ENCODE results near the gene CASKIN1.

Gene CASKIN1

DNA sequence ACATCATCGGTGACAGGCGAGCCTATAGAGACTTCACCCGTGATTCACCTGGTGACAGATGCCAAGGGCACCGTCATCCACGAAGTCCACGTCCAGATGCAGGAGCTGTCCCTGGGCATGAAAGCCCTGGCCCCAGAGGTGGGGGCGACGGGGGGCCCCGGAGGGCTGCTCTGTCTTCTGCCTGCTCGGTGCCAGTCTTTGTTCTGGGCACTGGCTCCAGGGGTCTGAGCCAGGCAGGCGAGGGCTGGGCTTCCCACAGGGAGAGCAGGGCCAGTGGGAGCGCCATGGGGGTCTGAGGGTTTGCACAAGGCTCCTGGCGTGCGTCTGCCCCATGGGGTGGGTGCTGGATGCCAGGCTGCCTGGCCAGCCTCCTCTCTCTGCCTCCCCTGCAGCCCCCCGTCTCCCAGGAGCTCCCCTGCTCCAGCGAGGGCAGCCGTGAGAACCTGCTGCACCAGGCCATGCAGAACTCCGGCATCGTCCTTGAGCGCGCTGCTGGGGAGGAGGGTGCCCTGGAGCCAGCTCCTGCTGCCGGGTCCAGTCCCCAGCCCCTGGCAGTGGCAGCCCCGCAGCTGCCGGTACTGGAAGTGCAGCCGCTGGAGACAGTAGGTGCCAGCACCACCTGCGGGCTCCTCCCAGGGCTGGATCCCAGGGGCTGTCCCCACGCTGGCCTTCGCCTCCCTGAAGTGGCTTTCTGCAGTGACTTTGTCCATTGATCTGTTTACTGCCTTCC lies 36.8 kb upstream of the CASKIN1 start:
- DNase-seq, result no peak

DNA sequence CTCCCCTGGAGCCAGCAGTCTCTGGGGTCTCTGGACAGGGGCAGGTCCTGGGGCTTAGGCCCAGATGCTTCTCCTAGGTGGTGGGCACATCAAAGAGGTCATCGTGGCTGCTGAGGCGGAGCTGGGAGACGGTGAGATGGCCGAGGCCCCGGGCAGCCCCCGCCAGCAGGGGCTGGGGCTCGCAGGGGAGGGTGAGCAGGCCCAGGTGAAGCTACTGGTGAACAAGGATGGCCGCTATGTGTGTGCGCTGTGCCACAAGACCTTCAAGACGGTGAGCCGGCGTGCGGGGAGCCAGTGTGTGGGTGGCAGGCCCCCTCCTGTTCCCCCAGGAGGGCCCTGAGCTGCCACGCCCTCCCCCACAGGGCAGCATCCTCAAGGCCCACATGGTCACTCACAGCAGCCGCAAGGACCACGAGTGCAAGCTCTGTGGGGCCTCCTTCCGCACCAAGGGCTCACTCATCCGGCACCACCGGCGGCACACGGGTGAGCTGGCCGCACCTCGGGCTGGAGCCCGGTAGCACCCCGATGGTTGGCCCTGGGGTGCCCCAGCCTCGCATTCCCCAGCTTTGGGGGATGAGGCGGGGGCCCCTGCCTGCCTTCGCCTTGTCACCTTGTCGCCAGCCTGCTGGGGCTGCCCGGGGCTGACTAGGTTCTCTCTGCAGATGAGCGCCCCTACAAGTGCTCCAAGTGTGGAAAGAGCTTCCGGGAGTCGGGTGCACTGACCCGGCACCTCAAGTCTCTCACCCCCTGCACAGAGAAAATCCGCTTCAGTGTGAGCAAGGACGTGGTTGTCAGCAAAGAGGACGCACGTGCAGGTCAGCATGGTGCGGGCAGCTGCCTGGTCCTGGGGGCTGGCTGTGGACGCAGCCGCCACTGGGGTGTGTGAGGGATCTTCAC lies 35.9 kb upstream of the CASKIN1 start:
- DNase-seq, result no peak

DNA sequence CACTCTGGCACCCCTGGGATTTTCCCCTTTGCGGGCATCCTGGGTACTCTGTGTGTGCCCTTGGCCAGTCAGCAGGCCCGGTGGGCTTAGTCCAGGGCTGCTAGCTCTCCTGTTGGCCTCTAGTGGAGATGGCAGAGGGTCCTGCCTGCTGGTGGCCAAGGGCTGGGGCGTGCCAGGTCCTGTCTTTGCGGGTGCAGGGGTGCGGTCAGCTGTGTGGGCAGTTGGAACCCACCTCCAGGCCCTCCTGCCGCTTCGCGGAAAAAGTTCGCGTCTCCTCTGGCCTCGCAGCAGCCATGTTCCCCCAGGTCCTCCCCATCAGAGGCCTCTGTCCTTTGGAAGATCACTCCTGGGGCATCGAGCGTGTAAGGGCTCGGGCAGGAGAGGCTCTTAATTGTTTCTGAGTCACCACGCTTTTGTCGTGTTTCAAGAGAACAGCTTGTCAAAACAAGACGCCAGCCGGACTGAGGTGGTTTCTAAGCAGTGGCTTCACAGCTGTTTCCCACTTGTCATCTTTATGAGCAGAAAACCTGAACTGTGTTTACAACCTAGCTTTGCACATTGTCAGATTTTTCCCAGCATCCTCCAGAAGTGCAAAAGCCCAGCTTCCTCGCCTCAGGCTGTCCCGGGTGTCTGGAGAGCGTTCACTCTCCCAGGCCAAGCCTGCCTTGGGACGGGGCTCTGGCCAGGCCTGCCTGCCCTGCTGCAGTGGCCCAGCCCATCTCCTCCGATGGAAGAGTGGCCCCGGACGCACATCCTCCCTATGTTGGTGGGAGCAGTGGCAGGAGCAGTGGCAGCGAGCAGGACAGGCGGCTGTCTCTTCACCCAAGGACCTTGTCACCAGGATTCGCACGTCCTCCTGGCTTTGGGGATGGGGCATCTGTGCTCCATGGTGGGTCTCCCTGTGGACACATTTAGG lies 34.9 kb upstream of the CASKIN1 start:
- no peak for DNase-seq

DNA sequence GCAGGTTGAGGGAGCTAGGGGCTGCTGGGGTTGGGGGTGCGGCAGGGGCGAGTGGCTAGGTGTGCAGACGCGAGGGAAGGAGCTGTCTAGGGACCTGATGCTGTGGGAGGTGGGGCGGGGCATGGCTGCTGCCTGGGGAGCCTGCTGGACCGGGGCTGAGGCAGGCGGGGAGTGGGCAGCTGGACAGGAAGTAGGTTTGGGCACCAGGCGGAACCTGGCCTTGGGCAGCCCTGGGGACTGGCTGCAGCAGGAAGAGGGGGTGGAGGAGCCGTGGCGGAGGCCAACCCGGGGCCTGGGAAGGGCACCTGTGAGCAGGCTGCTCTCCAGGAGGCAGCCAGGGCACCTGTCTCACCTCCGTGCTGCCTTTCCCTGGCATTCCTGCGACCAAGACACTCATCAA lies 34.0 kb upstream of the CASKIN1 start:
- no peak for DNase-seq

DNA sequence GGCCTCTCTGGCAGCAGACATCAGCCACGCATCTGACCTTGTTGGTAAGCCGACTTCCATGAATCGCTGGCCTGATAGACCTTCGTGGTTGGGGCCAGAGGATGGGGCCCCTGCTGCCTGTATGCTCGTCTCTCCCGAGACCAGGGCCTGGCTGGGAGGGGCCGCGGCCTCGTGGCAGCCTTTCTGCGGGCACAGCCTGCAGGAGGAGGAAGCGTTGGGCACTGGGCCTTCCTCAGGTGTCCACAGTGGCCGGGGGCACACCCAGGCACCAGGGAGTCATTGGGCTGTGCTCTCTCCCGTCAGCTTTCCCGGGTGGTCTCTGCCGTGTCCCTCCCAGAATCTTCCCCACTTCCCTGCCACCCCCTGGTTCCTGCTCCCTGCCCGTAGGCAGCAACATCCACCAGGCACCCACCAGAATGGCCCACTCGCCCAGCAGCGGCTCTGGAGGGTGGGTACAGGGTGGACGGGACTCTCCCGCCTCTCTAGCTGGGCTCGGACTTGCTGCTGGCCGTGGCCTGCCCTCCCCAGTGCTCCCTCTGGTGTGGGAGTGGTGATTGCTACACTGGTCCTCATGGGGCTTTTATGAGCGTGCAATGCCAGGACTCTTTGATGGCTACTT lies 33.3 kb upstream of the CASKIN1 start:
- no peak for DNase-seq

DNA sequence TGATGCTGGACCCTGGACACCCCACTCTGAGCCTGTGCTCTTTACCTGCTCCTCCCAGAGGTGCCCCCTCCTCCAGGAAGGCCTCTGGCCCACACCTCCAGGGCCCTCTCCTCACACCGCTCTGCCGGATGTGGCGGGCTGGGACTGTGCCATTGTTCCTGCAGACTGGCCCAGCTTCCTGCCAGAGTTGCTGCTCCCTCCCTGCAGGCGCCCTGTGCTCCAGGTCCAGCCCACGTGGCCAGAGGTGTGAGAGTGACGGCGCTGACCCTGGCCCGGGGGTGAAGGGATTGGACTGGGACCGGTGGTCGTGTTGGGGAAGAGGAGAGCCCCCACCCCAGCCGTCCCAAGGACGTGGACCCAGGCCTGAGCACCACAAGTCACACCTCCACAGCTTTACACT lies 32.7 kb upstream of the CASKIN1 start:
- no peak for DNase-seq

DNA sequence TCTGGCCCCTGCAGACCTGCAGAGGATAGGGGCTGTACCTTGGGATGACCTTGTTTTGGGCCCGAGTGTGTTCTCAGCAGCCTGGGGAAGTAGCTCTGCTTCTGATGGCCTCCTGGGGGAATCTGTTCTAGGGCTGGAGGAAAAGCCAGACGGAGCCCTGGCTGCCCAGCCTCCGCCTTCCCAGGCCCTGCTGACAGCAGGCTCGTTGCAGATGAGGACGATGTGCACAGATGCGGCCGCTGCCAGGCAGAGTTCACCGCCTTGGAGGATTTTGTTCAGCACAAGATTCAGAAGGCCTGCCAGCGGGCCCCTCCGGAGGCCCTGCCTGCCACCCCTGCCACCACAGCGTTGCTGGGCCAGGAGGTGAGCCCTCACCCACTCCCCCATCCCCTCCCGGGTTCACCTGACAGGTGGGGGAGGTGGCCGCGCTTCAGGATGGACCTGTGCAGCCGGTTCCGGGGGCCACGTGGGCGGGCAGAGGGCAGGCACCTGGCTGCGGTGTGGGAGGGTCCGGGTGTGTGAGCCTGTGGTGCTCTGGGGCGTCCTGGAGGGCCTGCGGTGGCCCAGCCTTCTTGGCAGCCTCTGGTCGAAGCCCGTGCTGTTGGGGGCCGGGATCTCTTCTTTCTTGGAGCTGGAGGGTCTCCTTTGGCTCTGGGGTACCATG lies 31.9 kb upstream of the CASKIN1 start:
- no peak for DNase-seq

DNA sequence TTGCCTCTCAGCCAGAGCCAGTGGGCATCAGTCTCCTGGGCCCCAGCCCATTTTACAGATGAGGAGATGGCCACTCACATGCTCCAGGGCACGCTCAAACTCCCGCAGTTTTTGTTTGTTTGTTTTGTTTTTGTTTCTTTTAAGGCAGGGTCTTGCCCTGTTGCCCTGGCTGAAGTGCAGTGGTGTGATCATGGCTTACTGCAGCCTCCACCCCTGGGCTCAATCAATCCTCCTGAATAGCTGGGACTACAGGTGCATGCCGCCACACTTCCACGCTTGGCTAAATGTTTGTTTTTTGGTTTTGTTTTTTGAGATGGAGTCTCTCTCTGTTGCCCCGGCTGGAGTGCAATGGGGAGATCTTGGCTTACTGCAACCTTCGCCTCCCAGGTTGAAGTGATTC lies 30.5 kb upstream of the CASKIN1 start:
- no peak for DNase-seq

DNA sequence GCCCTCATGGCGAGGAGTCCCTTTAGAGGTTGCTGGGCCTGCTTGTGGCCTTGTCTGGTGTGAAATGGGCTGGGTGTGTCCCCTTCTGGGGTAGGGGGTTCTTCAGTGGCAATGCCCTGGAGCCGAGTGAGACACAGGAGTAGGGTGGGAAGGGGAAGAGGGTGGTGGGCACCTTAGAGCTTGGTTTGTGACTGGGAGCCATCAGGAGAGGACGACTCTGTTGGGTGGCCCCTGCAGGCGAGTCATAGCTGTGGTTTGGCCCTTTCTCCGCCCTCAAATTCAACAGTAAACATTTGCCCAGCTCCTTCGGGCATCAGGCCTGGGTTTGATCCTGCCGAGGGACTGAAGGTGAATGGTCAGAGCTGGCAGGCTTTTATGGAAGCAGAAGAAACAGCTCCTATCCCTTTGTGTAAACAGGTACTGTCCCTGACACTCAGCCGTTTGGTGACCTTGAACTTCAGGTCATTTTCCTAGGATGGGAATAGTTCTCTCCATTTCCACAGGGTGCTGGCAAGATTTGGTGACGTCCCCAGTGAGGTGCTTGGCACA lies 29.9 kb upstream of the CASKIN1 start:
- no peak for DNase-seq

DNA sequence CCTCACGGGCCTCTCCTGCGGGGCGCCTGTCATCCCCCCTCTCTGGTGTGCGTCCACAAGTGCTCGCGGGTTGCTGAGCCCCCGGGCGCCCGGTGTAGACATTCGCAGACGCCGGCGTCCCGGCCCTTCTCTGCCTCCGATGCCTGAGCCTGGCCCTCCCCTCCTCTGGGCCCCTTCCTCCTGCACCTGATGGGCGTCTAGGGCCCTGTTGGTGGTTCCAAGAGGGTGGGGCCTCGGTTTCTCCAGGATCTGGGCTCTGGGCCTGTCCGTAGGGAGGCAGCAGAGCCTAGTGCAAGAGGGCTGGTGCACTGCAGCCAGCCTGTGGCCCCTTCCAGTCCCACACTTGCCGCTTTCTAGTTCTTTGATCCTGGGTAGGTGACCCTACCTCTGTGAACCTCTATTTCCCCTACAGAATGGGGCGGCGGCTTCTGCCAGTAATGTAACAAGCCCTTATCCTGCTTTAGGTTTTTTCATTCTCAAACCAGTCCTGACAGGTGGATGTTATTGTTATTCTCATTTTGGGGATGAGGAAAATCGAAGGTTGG lies 27.6 kb upstream of the CASKIN1 start:
- DNase-seq, result peak; percentile 21

DNA sequence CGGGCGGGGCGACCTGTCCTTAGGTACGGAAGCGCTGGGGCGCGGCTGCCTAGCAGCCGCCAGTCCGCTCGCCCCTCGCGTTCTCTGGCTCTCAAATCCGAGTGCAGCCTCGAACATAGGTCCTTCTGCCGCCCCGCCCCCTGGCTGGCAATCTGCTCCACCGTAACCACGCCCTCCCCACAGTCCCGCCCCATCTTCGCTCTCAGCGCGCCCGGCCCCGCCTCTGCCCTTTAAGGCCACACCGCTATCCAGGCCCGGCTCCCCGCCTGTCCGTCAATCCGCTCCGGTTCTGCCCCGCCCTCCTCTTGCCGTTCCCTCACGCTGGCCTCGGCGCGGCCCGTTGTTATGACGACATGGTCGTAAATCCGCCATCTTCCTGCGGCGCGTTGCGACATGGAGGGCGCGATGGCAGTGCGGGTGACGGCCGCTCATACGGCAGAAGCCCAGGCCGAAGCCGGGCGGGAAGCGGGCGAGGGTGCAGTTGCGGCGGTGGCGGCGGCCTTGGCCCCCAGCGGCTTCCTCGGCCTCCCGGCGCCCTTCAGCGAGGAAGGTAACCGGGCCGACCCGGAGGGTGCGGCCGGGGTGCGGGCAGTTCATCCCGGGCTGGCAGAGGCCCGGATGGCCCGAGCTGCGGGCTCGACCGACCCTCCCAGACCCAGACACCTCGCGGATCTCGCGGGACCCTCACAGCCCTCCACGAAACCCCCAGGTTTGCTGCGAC lies 27.0 kb upstream of the CASKIN1 start, which contains the start of gene E4F1:
TSS of gene E4F1 (plus strand) at position 371 of the 721 bp plus-strand sequence. CDS start at position 394, 23 bp downstream.
- peak; percentile 100 for DNase-seq

DNA sequence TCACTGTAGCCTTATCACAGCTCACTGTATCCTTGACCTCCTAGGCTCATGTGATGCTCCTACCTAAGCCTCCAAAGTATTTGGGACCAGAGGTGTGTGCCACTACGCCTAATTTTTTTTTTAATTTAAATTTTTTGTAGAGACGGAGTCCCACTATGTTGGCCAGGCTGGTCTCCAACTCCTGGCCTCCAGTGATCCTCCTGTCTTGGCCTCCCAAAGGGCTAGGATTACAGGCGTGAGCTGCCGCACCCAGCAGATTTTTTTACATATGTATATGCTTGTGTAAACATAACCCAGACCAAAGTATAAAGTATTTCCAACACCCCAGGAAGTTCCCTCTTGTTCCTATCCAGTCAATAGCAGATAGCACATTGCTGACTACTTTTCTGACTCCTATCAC lies 19.9 kb upstream of the CASKIN1 start:
- DNase-seq, result no peak

DNA sequence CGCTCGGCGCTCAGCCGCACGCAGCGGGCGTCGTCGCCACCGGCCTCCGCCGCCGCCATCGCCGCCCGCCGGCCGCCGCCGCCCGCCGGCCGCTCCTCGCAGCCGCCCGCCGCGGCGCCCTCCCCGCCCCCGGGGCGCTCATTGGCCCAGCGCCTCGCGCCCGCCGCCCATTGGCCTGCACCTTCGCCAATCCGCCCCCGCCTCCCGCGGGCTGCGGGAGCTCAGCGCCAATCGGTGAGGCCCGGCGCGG lies 18.2 kb upstream of the CASKIN1 start, which contains the start of gene PGP:
TSS of gene PGP (minus strand) at position 122 of the 250 bp plus-strand sequence. CDS start at position 59, 63 bp downstream.
- no peak for DNase-seq

DNA sequence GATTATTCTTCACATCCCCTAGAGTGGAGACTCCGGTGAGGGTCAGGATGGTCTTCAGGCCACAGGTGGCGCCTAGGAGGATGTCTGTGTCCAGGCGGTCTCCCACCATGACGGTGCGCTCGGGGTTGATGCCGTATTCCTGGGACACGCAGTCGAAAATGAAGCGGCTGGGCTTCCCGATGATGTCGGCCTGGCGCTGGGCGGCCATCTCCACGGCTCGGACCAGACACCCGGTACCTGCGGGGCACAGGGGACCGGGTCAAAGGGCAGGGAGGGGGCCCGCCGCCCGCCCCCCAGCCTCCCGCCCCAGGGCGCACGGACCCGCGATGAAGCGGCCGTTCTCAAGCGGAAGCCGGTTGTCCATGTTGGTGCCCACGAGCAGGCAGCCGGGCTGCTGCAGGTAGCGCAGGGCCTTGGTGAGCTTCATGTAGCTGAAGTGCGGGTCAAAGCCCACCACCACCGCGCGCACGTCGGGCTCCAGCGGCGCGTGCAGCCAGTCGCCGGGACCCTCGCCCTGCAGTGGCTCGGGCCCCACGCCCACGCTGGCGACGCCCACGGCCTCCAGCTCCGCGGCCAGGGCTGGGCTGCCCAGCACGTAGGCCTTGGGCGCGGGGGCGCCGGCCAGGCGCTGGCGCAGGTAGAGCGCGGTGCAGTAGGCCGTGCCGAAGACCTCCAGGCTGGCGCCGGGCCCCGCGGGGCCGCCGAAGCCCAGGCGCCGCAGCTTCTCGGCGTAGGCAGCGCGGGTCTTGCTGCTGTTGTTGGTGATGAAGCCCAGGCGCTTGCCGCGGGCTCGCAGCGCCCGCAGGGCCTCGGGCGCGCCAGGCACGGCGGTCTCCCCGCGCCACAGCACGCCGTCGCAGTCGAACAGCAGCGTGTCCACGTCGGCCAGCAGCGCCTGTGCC lies 17.7 kb upstream of the CASKIN1 start:
- no peak for DNase-seq

DNA sequence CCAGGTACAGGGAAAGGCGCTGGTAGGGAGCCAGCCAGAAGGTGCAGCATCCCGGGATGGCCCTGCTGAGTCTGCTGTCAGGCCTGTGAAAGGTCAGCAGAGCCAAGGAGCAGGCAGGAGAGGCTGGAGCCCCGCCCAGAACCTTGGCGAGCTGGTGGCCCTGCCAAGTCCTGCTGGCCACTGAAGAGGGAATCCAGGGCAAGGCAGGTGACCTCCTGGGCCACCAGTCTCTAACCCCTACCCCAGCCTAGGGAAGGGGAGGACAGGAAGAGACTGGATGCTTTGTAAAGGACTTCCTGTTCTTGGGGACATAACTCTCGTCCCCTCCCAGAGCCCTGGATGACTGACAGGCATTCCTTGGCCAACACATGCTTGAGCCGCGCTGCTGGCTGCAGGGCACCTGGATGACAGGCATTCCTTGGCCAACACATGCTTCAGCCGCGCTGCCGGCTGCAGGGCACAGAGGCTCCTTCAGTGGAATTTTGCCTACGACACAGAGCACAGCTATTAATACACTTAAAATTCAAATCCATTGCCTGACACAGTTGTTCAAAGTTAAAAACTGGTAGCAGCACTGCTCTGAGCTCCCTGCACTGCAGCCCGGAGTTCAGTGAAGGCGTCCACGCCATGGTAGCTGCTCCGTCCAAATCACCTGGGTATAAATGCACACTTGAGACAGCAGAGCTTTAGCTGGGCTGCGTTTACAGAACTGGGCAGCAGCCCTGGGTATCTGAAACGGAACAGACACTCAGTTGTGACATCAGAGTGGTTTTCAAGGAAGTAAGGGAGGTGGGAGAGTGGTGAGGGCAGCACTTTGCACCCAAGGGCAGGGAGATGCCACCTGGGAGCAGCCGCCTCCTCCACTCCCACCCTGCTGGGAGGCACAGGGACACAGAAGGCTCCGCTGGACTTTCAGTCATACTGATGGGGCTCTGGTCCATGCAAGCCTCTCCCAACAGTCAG lies 16.2 kb upstream of the CASKIN1 start:
- DNase-seq, result no peak

DNA sequence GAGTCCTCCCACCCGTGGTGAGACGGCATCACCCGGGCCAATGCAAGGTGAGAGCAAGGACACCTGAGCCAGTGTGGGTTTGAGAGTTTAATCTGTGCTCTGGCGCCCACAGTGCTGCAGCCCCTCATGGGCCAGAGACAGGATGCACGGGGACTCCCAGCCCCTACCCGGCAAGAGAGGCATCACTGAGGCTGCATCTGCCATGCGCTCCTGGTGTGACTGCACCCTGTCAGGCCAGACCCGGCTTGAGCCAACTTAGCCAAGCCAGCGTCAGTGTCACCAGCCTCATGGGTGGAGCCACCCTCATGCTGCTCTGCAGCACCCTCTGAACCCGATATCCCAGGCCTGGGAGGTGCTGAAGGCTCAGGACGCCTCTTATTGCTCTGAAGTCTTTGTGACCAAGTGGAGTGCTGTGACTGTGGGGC lies 15.5 kb upstream of the CASKIN1 start:
- DNase-seq, result no peak

DNA sequence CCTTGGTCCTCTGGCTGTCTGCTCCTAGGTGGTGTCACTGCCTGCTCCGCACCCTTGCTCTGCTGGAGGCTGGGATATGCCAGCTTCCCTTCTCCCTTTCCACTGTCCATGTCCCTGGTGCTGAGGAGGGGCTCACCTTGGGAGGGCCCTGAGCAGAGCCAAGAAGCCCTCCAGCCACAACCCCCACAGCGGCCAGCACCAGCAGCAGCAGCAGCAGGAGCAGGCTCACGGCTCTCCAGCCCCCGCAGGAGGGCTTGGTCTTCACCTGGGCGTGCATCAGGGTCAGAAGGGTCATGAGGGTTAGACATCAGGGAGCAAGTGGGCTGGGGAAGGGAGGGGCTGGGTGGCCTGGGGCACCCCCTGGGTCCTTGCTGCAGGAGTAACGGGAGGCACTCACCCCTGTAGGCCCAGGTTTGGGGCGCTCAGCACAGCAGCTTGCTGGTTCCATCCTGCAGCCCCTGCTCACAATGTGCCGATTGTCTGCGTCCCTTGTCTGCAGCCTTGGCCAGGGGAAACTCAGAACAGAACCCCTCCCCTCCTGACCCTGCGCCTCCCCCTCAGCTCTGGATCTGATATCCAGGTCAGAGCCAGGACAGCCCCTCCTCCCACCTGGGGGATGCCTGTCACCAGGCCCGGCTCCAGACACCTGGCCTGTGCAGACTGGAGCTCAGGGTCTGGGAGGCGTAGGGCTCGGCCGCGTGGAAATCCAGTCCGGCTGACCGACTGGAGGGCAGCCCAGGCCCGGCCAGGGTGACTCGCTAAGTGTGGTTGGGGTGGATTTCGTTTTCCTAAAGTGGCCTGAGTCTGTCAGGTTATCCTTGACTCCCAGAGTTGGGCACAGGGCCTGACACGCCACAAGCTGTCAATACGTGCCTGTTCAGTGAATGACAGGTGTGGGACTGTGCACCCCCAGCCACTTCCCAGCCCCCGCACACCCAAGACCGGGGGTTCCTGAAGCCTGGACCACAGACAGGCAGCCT lies 14.3 kb upstream of the CASKIN1 start, which contains the start of gene BRICD5:
TSS of gene BRICD5 (minus strand) at position 478 of the 980 bp plus-strand sequence. CDS start at position 448, 30 bp downstream.
- no peak for DNase-seq
